Measurements from ENCODE around the gene ZFAND3.

Gene ZFAND3

DNA sequence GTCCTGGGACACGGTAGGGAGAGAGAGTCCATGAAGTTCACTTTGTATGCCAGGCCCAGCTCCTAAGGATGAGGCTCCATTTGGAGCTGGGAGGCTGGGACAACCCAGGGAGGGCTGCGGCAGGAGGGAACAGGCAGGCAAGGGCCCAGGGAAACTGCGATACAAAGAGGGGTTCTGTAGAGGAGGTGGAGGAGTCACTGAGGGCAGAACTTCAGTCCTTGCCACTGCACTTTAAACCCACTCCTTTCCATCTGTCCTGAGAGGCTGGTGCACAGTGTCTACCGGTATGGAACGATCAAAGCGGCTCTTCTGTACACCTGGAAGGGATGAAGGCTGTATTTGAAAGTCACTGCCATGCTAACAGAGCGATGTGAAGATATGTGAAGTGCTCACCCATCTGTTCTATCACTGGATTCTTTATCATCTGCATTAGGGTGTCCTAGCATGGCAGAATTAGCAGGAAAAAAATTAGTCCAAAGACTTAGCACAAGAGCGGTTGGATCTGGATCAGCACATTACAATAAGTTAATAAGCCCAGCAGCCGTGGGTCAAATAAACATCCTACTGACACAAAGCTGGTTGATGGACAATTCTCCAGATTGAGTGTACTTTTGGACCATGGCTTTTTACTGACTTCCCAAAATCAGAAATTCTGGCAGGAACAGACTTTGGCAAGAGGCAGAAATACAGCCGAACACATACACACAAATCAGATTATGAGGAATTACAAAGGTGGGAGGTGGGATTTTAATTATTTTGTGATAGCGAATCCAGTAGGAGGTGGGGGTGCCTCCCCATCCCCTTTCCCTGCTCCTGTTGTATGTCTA lies 20.9 kb upstream of the ZFAND3 start:
- DNase-seq, result no peak

DNA sequence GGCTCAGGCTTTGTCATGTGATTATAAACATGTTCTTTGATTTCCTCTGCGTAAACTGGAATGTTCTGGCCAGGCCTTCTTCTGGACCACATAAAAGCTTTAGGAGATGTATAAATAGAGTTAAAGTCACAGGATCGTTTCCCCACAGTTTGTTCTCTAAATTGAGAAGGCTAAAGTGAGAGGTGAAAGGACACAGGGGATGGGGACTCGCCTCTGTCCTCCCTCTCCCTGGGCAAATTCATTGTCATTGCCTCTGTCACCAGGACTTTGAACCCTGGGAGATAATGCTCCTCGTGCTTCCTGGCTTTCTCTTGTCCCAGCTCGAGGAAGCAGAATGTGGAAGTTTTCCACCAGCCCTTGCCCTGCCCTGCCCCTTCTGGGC lies 20.3 kb upstream of the ZFAND3 start:
- no peak for DNase-seq

DNA sequence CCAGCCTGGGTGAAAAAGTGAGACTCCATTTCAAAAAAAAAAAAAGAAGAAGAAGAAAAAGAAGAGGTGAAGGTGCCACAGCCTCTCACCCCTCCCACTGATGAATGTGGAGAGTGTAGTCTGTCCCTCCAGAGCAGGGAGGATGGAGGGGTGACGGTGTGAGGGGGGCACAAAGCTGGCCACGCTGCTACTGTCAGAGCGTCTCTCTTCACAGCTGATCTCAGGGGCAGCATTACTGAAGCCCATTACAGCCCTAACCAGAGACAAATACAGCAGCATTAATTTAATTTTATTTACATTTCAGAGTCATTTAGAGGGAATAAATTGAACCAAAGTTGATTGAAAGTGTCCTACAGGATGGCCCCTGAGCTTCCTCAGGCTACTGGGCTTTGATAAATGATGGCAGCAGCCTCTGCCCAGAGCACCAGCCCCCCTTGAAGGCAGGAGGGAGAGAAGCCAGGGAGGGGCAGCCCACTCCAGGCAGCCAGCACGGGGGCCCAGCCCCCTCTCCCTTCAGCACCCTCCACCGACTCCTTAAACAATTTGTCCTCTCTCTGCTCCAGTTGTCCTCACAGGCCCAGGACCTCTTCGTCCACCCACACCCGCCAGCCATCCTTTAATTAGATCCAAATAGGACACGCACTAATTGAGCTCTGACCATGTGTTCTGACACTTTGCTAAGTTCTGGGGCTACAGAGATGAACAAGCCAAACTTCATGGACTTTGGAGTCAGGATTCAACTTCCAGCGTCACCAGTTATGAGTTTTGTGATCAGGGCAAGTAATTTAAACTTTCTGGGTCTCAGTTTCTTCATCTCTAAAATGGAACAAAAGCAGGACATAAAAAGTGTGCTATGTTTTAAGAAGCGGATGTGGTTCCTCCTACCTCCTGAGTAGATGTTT lies 18.6 kb upstream of the ZFAND3 start:
- DNase-seq, result no peak

DNA sequence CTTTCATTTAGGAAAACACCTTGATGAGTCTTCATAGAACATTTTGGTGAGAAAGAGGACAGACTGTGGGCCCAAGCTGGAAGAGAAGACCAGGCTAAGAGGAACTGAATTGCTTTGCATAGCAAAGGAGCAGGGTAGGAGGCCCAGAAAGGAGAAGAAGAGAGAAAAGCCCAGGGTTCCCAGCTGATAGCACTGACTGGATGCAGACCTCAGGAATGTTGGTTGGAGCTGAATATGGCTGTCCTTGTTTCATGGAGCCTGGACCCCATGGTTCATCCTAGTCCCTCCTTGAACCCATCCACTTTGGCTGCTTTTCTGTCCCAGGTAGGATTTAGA lies 18.0 kb upstream of the ZFAND3 start:
- DNase-seq, result no peak

DNA sequence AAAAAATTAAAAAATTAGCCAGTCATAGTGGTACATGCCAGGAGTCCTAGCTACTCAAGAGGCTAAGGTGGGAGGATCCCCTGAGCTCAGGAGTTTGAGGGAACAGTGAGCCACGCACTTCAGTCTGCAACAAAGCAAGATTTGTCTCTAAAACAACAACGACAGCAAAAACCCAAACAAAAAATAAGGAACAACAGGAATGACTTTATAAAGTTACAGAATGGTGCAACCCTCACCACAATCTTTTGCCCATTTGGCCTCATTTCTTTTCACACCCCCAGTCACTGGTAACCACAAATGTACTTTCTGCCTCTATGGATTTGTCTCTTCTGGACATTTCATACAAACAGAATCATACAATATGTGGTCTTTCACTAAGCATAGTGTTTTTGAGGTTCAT lies 16.7 kb upstream of the ZFAND3 start:
- DNase-seq, result no peak

DNA sequence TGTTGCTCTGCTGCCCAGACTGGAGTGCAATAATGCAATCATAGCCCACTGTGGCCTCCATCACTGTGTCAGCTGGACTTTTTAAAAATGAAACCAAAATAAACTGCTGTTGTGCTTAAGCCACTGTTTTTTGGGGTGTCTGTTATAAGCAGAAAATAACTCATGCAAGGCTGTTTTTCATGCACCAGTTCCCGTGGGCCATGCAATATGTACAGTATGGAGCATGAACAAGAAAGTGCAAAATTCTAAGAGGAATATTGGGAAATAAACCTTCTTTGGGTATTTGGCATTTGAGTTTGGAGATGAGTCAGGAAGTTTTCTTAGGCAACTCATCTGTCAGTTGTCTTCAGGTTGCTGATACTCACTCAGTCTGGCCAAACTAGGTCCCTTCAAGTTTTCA lies 14.9 kb upstream of the ZFAND3 start:
- no peak for DNase-seq

DNA sequence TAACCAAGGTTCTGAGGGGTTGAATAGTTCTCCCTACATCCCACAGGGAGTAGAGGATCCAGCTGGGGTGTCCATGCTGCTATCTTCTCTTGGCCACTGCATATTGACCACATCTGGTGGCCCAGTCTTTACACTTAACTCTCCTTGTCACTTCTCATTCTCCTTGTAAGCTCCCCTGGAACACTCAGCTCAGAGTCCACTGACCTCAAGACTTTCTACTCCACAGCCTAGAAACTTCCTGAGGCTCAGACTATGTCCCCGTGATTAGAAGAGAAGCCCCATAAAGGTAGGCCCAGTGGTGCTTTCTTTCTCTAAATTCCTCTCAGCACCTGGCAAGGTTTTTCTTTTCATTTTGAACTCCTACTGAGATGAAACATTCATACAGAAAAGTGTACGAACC lies 13.3 kb upstream of the ZFAND3 start:
- DNase-seq, result no peak

DNA sequence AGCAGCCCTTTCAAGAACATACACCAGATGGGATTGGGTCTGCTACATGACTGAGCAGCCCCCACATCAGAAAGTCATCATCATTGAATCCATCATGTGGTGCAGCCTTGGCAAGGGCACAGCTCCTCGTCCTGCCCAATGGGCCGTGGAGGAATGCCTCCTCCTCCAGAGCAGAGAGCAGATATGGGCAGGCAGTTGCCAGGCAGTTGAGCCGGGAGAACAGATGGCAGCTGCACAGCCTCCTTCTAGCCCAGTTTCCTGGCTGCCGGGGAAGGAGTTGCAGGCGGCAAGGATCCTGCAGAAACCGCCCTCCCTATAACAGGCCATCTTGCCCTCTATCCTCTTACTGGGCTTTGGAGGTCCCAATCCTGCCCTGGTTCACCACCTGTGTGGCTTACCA lies 11.9 kb upstream of the ZFAND3 start:
- DNase-seq, result no peak

DNA sequence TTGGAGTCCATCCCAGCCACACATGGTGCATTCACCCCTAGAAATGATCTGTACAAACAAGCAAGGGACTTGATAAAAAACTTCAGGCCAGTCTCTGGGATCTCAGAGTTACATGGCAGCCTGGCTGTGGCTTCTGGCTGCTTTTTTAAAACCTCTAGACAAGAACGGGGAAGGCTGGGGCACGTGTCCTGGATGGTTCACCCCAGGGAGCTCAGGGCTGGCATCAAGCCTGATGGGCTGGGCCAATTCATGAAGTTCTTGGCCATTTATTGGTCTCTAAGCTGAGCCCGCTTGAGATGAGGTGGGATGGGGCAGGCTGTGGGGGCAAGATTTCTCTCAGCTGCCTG lies 10.4 kb upstream of the ZFAND3 start:
- no peak for DNase-seq

DNA sequence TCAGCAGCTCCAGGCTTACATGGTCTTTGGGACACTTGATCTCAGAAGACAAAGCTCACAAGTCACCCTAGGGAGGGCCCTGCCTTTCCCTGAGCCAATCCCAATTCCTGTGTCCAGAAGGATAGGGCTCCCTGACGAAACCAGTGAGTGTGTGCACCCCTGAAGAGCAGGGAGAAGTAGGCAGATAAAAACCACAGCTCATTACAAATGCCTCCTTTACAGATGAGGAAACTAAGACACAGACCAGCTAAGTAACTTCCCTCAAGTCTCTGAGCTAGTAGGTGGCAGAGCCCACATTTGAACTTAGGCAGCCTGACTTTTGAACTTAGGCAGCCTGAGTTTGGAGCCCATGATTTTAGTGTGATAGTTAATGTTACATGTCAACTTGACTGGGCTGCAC lies 6.7 kb upstream of the ZFAND3 start:
- no peak for DNase-seq

DNA sequence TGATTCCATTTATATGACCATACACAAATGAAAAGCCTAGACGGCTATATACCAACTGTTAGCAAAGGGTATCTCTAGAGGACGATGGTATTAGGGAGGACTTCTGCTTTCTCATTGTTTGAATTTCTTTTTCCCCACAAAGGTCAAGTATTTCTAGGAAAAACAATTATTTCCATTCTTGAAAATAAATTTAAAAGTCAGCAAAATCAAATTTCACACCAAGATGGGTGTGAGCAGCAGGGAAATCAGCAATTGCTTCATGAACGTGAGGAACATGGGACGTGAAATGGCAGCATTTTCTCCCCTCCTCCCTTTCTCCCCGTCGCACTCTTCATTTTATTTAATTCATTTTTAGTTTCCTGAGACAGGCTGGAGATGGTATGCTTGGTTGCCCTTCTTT lies 5.2 kb upstream of the ZFAND3 start:
- no peak for DNase-seq

DNA sequence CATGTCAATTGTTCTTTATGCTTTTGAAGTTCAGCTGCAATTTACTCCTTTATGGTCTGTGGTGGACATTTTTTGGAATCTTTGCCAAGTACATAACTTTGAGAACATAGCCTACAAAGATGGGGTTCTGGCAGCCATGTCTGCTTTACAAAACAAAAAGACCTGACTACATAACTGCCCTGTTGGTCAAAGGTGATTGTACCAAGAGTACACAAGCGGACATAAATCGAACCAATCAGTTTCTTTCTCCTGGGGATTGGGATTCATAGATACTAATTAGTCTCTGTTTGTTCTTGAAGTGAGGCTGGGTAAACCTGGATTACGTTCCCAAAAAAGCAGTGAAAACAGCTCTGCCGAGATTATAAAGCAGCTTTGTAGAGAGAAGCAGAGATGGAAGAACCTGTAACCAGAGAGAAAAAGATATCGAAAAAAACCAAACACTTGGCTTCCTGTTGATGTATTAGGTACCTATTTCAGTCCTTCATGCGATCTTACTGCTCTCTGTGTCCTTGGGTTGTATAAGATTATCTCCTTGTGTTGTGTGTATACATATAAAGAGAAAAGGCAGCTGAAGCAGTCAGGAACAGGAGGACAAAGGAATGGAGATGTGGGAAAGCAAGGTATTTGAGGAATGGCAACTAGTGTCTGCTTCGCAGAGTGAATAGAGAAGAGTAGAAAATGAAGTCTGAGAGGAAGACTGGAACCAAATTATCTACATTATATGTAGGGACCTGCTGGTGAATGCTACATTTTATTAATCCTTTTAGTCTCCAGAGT lies 2.7 kb upstream of the ZFAND3 start:
- DNase-seq, result no peak

DNA sequence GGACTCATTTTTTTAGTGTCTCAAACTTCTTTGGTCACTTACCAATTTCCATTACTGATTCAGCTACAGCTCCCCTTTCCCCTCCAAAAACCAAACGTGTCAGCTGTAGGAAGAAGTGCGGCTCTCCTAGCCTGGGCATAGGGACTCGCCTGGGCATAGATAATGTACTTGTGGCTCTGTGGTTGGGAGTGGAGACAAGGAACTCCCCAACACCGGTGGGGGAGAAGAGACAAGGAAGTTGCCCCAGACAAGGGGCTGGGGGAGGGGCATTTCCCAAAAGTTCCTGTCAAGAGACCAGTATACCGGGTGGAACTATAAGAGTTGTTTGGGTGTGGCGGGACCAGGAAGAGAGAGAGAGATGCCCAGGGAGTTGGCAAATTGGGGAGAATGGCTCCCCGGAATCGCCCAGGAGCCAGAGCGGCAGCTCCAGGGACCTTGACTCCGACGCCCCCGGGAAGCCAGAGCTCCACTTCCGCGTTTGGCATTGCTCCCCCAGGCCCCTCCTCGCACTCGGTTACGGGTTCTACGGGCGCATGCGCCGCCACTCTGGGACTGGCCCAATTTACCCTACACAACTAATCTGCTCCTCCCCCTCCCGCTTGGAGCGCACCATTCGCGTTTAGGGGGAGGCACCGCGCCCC lies 871 bp upstream of the ZFAND3 start:
- DNase-seq, result peak; percentile 85 to 96

DNA sequence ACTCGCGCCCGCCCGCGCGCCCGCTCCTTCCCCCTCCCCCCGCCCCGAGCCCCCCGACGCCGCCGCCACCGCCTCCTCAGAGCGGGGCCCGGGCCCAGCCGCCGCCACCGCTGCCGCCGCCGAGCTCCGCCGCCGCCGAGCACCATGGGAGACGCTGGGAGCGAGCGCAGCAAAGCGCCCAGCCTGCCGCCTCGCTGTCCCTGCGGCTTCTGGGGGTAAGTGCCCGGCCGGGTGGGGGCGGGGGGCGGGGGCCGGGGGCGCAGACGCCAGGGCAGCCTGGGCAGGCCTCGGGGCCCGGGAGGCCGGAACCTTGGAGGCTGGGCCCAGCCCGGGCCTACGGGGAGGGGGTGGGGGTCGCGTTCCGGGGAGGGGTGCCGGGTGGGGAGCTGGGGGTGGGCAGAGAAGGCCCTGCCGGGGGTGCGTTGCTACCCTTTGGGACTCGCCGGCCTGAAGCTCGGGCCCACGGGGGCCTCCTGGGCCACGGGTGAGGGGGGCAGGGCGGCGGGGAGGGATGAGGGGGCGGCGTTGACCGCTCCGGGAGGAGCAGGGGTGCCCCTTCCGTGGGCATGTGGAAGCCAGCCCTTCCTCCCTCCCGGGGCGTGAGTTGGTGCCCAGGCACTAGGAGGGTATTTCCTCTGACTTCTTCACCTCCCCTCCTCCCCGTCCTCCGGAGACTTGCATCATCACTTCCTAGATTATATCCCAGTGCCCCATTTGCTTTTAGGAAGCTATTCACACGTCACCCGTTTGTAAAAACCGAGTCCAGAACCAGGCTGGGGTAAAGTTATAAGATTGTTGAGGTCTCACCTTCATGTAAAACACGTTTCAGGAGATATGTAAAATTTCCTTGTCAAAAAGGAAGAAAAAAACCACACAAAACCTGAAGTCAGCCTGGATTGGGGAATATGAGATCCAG lies 533 bp downstream of the ZFAND3 start:
- peak; percentile 15 to 70 for DNase-seq

DNA sequence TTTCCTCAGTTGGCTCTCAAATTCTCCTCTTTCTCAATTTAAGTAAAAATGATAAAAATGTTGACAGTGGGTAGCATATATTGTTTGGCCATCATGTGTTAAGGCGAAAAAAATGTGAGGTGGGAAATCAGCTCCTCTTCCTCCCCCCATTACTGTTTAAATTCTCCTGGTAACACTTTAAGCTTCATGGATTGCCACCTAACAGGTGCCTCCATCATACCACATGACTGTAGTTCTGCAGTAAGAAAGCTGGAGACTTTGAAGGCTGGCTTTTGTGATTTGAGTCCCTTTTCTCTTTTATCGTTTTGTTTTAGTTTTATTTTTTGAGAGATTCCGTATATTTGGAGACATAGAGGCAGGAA lies 1.2 kb downstream of the ZFAND3 start:
- no peak for DNase-seq

DNA sequence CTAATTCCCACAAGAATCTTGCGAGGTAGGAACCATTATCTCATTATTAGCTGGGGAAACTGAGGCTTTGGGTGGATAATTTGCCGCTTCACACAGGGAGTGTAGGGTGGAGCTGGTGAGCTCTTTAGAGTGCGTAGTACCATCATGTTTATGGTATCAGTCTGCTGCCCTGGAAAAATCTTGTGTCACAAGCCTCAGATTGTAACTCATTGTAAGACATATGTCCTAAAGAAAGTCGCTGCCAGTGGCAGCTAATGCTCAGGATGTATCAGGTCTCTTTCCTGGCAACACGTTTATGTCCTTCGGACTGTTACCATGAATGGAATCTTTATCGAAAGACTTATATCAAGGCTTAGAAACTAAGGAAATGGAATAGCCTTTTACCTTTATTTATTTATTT lies 1.9 kb downstream of the ZFAND3 start:
- no peak for DNase-seq

DNA sequence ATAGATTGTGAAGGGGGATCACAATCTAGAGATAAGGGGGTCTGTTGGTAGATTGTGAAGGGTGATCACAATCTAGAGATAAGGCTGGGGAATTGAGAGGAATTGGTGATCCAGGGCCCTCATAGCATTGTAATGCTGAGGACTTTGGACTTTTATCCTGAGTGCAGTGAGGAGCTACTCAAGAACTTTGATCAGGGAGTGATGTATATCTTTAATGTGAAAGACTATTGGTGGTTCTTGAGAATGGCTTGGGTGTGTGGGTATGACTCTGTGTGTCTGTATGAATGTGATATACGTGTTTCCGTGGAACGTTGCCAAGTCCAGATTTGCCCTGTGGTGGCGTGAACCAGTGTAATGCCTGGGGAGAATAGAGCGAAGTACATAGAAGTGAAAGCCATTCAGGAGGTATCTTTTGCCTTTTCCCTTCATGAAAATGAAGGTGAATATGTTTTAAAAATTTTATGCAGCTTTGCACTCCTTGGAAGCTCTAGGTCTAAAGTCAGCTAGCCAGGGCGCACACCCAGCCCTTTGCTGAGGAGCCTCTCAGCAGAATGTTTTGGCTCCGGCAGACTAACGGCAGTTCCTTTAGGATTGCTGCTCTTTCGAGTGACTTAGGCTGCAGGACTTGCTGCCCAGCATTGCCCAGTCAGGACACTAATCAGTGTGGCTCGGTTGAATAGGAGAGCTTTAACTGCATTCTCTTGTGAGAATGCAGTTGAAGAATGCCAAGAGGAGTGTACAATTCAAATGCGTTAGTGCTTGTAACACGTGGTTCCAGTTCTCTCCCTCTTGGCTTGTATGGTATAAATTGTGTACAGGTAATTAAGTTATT lies 3.5 kb downstream of the ZFAND3 start:
- no peak for DNase-seq

DNA sequence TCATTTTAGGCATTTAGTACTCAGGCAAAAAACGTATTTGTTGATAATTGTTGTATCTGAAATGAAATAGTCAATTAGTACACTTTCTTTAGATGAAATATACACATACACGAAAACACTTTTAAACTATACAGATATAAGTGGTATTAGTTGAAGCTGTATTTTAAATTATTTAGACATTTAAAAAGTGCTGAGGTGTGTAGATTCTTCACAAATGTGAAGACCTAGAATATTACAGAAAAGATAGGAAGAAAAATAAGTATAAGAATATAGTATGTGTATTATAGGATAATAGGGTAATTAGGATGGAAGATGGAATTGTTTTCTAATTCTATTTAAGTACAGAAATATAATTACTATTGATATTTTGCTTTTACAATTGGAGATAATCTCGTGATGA lies 4.6 kb downstream of the ZFAND3 start:
- DNase-seq, result no peak

DNA sequence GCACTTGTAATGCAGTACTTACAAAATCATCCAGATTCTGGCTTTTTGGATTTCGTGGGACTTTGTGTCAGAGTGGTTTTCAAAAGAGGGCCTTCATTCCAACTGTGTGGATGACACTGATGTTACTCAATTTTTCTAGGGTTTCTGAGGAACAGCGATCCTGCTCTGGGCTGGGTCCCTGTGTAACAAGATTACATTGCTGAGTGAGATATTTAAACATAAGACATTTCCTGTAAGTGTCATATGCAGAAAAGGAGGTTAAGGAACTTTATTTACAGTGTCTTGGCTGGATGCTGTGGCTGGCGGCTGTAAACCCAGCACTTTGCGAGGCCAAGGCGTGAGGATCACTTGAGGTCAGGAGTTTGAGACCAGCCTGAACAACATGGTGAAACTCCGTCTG lies 6.7 kb downstream of the ZFAND3 start:
- no peak for DNase-seq

DNA sequence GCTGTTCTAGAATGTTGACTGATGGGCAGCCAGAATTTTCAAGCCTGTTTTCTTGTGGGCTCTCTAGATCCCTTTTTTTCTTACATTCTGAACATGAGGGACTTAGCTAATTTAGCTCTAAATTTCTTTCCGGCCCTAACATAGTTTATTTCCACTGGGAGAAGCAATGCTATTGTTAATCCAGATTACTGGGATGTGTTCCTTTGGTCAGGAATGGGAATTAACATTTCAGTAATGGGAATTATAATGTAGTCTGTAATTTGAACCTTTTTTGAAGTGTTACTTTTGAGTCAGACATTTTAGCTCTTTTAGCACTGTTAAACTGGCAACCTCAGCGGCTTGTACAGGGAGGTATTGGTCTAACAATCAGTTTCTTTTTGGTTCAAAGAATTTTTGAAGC lies 7.5 kb downstream of the ZFAND3 start:
- no peak for DNase-seq

DNA sequence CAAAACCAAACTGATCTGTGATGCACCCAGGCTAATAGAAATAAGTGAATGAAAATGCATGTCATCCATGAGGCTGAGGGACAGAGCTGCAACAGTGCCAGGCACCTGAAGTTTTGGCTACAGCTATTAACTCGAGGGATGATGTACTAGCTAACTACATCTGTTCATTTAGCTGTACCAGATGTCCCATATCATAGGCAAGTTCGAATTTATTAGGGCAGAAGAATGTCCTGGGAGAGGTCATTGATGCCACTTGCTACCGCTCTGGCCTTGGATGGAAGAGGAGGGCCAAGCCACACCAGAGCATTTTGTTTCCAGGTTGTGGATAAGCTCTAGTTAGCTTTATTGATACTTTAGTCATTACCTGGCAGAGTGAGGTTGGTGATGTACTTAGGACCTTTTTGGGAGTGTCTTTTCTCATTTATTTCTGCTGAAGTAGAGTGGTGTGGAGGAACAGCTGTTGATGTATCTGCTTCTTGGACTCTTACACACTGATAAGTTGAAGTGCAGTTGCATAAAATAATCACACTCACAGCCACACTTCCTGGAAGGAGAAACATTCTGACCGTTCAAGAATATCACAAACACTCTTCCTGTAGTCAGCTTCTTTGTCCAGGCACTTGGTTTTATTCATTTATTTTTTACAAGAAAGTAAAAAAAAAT lies 8.2 kb downstream of the ZFAND3 start:
- no peak for DNase-seq

All from SW 1271 (cell line).